Hepatocyte (in vitro differentiated cells): Measurements from ENCODE around the gene FAM217B.

Experiments
- CTCF ChIP-seq: fragments of 200-600 bp; sonication (generic); IDR thresholded peaks from 2 replicates; pipeline ENCODE4 v1.5.1; 2016; ENCODE audit warnings: antibody characterized with exemption, mild to moderate bottlenecking; ENCODE audit not compliant: poor library complexity
- EZH2 ChIP-seq: fragments of 200-600 bp; sonication (generic); IDR thresholded peaks from 2 replicates; pipeline ENCODE4 v1.6.1; 2016; ENCODE audit warnings: antibody characterized with exemption, mild to moderate bottlenecking, borderline replicate concordance

- TF ChIP-seq EZH2 (no peak), CTCF (no peak)
These were observed 2.0 kb upstream of the FAM217B start for GRCh38 chr20:59938221-59938620.
